Loucy (cell line): Measurements from ENCODE around the gene CCR5AS.

Experiments
- H2AFZ ChIP-seq: fragments of 200-600 bp; sonication (generic); 2 replicates; pipeline ENCODE4 v1.6.0; 2016; ENCODE audit warnings: antibody characterized with exemption, mild to moderate bottlenecking, low read length, moderate library complexity
- H3F3A ChIP-seq: fragments of 200-600 bp; 2 replicates; pipeline ENCODE4 v1.6.0; 2016; ENCODE audit warnings: antibody characterized with exemption, low read depth, mild to moderate bottlenecking
- H3K27me3 ChIP-seq: fragments of 200-600 bp; sonication (generic); 2 replicates; pipeline ENCODE4 v1.6.1; 2014; ENCODE audit warnings: low read length, mild to moderate bottlenecking; ENCODE audit not compliant: insufficient read depth, poor library complexity, severe bottlenecking
- H3K36me3 ChIP-seq: fragments of 200-600 bp; sonication (generic); 2 replicates; pipeline ENCODE4 v1.6.1; 2016; ENCODE audit warnings: low read length; ENCODE audit not compliant: insufficient read depth
- H3K4me1 ChIP-seq: fragments of 200-600 bp; sonication (generic); 2 replicates; pipeline ENCODE4 v1.5.1; 2014; ENCODE audit warnings: low read length, mild to moderate bottlenecking; ENCODE audit not compliant: insufficient read depth, poor library complexity, severe bottlenecking
- H3K4me2 ChIP-seq: fragments of 200-600 bp; sonication (generic); 2 replicates; pipeline ENCODE4 v1.6.0; 2014; ENCODE audit warnings: antibody characterized with exemption, low read length, low read depth, mild to moderate bottlenecking; ENCODE audit not compliant: poor library complexity, severe bottlenecking
- H3K4me3 ChIP-seq: fragments of 200-600 bp; sonication (generic); 2 replicates; pipeline ENCODE4 v1.5.1; 2014; ENCODE audit warnings: low read length, mild to moderate bottlenecking, mixed read lengths; ENCODE audit not compliant: poor library complexity, severe bottlenecking
- H3K79me2 ChIP-seq: fragments of 200-600 bp; sonication (generic); 2 replicates; pipeline ENCODE4 v1.6.1; 2014; ENCODE audit warnings: low read length; ENCODE audit not compliant: insufficient read depth
- H3K9ac ChIP-seq: fragments of 200-600 bp; sonication (generic); 2 replicates; pipeline ENCODE4 v1.6.0; 2014; ENCODE audit warnings: mild to moderate bottlenecking, low read depth, low read length, moderate library complexity; ENCODE audit not compliant: poor library complexity, severe bottlenecking
- H3K9me2 ChIP-seq: fragments of 200-600 bp; sonication (generic); replicated peaks from 2 replicates; pipeline ENCODE4 v1.6.1; 2016; ENCODE audit warnings: low read depth, low read length, mixed read lengths
- H3K9me3 ChIP-seq: fragments of 200-600 bp; sonication (generic); 2 replicates; pipeline ENCODE4 v1.6.1; 2014; ENCODE audit warnings: mild to moderate bottlenecking, antibody characterized with exemption, low read length, low read depth; ENCODE audit not compliant: insufficient read depth
- H4K20me1 ChIP-seq: fragments of 200-600 bp; sonication (generic); 2 replicates; pipeline ENCODE4 v1.6.0; 2014; ENCODE audit warnings: antibody characterized with exemption, low read length, mild to moderate bottlenecking; ENCODE audit not compliant: insufficient read depth, poor library complexity, severe bottlenecking
- EZH2phosphoT487 ChIP-seq: fragments of 200-600 bp; IDR thresholded peaks from 2 replicates; pipeline ENCODE4 v1.6.1; 2018; ENCODE audit warnings: antibody characterized with exemption, mild to moderate bottlenecking, moderate library complexity, borderline replicate concordance
- TF ChIP-seq, protein P1 (sequence below): fragments of 200-600 bp; sonication (generic); conservative IDR thresholded peaks from 2 replicates; pipeline ENCODE4 v1.5.1; 2014; ENCODE audit warnings: mild to moderate bottlenecking, antibody characterized with exemption, low read length

CCR5AS gene

DNA sequence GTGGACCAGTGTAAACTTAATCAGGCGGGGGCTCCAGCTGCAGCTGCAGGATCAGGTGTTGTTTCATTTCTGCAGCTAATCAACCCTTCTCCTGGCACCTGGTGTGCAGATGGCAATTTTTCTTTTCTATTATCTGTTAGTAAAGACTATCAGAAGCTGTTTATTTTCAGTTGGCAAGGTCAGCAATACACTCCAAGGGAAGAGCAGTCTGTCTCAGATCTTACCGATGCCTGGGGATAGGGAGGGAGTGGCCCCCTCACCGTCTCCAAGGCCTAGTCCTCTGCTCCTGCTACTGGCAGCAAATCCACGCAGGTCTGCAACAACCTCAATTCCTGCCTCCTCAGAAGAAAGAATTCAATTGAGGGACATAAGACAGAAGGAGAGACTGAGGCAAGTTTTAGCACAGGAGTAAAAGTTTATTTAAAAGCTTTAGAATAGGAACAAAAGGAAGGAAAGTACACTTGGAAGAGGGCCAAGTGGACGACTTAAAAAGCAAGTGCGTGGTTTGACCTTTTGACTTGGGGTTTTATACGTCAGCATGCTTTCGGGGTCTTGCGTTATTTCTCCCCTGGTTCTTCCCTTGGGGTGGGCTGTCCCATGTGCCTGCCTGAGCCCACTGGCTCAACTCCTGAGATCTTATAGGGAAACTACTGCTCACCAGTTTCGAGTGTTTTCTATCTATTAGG, 9.4 kb upstream of the CCR5AS start:
- Histone ChIP-seq H2AFZ (no peak overlapping the region), H3F3A (no peaks in the 10 kb centered on the region), H3K4me1 (peaks cover 10% of the 10 kb centered on the region), H3K4me2 (no peak overlapping the region), H3K79me2 (no peaks in the 10 kb centered on the region), H3K9me3 (no peaks in the 10 kb centered on the region), H3K9ac (no peak overlapping the region), H4K20me1 (no peaks in the 10 kb centered on the region), H3K27me3 (no peaks in the 10 kb centered on the region), H3K36me3 (no peaks in the 10 kb centered on the region), H3K9me2 (no peaks in the 10 kb centered on the region), H3K4me3 (no peak overlapping the region)
- TF ChIP-seq, protein P1, sequence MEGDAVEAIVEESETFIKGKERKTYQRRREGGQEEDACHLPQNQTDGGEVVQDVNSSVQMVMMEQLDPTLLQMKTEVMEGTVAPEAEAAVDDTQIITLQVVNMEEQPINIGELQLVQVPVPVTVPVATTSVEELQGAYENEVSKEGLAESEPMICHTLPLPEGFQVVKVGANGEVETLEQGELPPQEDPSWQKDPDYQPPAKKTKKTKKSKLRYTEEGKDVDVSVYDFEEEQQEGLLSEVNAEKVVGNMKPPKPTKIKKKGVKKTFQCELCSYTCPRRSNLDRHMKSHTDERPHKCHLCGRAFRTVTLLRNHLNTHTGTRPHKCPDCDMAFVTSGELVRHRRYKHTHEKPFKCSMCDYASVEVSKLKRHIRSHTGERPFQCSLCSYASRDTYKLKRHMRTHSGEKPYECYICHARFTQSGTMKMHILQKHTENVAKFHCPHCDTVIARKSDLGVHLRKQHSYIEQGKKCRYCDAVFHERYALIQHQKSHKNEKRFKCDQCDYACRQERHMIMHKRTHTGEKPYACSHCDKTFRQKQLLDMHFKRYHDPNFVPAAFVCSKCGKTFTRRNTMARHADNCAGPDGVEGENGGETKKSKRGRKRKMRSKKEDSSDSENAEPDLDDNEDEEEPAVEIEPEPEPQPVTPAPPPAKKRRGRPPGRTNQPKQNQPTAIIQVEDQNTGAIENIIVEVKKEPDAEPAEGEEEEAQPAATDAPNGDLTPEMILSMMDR: no peak
- no peak for TF ChIP-seq EZH2phosphoT487

DNA sequence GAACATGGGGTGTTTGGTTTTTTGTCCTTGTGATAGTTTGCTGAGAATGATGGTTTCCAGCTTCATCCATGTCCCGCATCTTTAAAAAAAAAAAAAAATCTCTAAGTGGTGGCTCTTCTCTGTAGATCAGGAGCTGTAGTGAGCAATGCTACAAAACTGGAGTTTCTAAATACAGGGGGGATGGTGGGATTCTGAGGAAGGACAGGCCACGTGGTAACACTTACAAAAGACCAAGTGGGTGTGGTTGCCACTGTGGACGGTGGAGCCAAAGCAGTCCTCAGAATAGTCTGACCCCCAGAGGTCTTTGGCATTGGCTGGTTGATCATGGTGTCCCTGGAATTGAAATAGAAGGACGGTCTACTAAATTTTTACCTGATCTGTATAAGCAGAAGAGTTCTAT, 7.9 kb upstream of the CCR5AS start:
- Histone ChIP-seq H3K27me3 (no peaks in the 10 kb centered on the region), H3F3A (no peaks in the 10 kb centered on the region), H2AFZ (no peak overlapping the region), H4K20me1 (no peaks in the 10 kb centered on the region), H3K4me1 (peaks cover 15% of the 10 kb centered on the region), H3K9me3 (no peaks in the 10 kb centered on the region), H3K79me2 (no peaks in the 10 kb centered on the region), H3K4me3 (no peak overlapping the region), H3K9ac (no peak overlapping the region), H3K4me2 (no peak overlapping the region), H3K36me3 (no peaks in the 10 kb centered on the region), H3K9me2 (no peaks in the 10 kb centered on the region)
- TF ChIP-seq, protein P1: no peak
- TF ChIP-seq EZH2phosphoT487: no peak

DNA sequence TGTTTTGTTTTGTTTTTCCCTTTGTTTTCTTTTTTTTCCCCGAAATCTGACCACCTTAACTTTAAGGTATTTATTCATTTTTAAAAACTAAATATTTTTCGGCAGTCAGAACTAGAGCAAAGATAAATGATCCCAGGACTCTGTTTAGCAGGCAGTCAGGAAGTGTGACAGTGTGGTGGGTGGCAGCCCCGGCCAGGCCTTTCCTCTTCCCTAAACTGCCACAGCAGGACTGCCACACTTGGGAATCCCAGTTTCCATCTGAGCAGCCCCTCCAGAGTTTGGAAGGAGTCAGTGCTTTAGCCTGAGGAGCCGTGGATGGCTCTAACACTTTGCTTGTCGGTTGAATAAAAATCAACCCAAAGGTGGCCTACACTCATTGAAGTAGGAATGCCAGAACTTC, 7.1 kb upstream of the CCR5AS start:
- H3K9ac ChIP-seq: no peak overlapping the region
- H3F3A ChIP-seq: no peaks in the 10 kb centered on the region
- H3K36me3 ChIP-seq: no peaks in the 10 kb centered on the region
- H3K9me3 ChIP-seq: no peaks in the 10 kb centered on the region
- peaks cover 21% of the 10 kb centered on the region for H3K4me1 ChIP-seq
- H3K79me2 ChIP-seq: no peaks in the 10 kb centered on the region
- no peaks in the 10 kb centered on the region for H3K9me2 ChIP-seq
- H3K4me2 ChIP-seq: no peak overlapping the region
- H3K4me3 ChIP-seq: no peak overlapping the region
- no peak for TF ChIP-seq EZH2phosphoT487
- TF ChIP-seq, protein P1: no peak
- H2AFZ ChIP-seq: no peak overlapping the region
- H4K20me1 ChIP-seq: no peaks in the 10 kb centered on the region
- H3K27me3 ChIP-seq: no peaks in the 10 kb centered on the region
